H1 (cell line): ENCODE data around the gene LTBP4.

Source experiments
- ATF2 ChIP-seq: IDR thresholded peaks from 2 replicates; pipeline ENCODE4 v1.6.1; 2012; ENCODE audit warnings: low read length, inconsistent platforms
- CREB1 ChIP-seq: IDR thresholded peaks from 2 replicates; pipeline ENCODE4 v1.6.1; 2012; ENCODE audit warnings: inconsistent platforms
- CTCF ChIP-seq, 3 experiments: IDR thresholded peaks; 1 replicate in 2 of 3; 2 replicates in 1 of 3; pipeline versions ENCODE4 v1.5.1 to v1.6.1; 2011; ENCODE audit warnings: low read length in 3 of 3, mild to moderate bottlenecking in 3 of 3, inconsistent platforms in 2 of 3, low read depth in 1 of 3, moderate library complexity in 1 of 3; ENCODE audit not compliant: insufficient read depth in 1 of 3; ENCODE audit errors: control extremely low read depth in 1 of 3
- E2F6 ChIP-seq: IDR thresholded peaks from 2 replicates; pipeline ENCODE4 v1.6.1; 2012; ENCODE audit warnings: inconsistent platforms
- EZH2 ChIP-seq: fragments of 200-600 bp; sonication (generic); IDR thresholded peaks from 2 replicates; pipeline ENCODE4 v1.7.1; 2012; ENCODE audit warnings: low read depth, mild to moderate bottlenecking, moderate library complexity, low read length, inconsistent platforms; ENCODE audit not compliant: severe bottlenecking
- FOSL1 ChIP-seq: IDR thresholded peaks from 2 replicates; pipeline ENCODE4 v1.6.1; 2011; ENCODE audit warnings: mild to moderate bottlenecking, low read depth, low read length, moderate library complexity; ENCODE audit not compliant: insufficient read depth
- POLR2AphosphoS5 ChIP-seq: IDR thresholded peaks from 2 replicates; pipeline ENCODE4 v1.6.1; 2011; ENCODE audit warnings: low read depth, low read length
- RAD21 ChIP-seq, 2 experiments: IDR thresholded peaks in 1 of 2; conservative IDR thresholded peaks in 1 of 2; 2 replicates each; pipeline ENCODE4 v1.6.1; 2011; ENCODE audit warnings: low read depth in 2 of 2, low read length in 2 of 2, improper control_type of control experiment in 1 of 2, inconsistent platforms in 1 of 2, mild to moderate bottlenecking in 1 of 2, moderate library complexity in 1 of 2
- TAF1 ChIP-seq: IDR thresholded peaks from 2 replicates; pipeline ENCODE4 v1.6.1; 2011; ENCODE audit warnings: mild to moderate bottlenecking, low read depth, low read length
- TCF12 ChIP-seq: IDR thresholded peaks from 2 replicates; pipeline ENCODE4 v1.6.1; 2011; ENCODE audit warnings: low read depth, mild to moderate bottlenecking, low read length
- USF2 ChIP-seq: IDR thresholded peaks from 2 replicates; pipeline ENCODE4 v1.6.1; 2011; ENCODE audit warnings: low read length, improper control_type of control experiment
- ZNF274 ChIP-seq: IDR thresholded peaks from 2 replicates; pipeline ENCODE4 v1.7.0; 2012; ENCODE audit warnings: low read length, borderline replicate concordance; ENCODE audit errors: extremely low read depth

- no peak for TF ChIP-seq POLR2AphosphoS5
- no peak for TF ChIP-seq RAD21 (IDR thresholded peaks at IDR 0.05 in 1 of 2, conservative IDR thresholded peaks at IDR 0.05 in 1 of 2; ENCODE audit: low read depth in 2 of 2, low read length in 2 of 2)
- no peak for TF ChIP-seq CTCF (IDR thresholded peaks at IDR 0.05; ENCODE audit: control extremely low read depth in 1 of 3, insufficient read depth in 1 of 3, low read depth in 1 of 3, low read length in 3 of 3)
- TF ChIP-seq ATF2: no peak
- no peak for TF ChIP-seq TAF1
- no peak for TF ChIP-seq FOSL1
- no peak for TF ChIP-seq ZNF274
- no peak for TF ChIP-seq E2F6
- no peak for TF ChIP-seq USF2
- TF ChIP-seq CREB1: no peak
- no peak for TF ChIP-seq EZH2
- TF ChIP-seq TCF12: no peak
Observed at GRCh38 chr19:40620161-40620485, 19.0 kb downstream of the LTBP4 start.
